SJCRH30 (cell line): ENCODE data around the gene COL28A1. TPM values are rescaled to one million over a fixed set of nuclear protein-coding genes. Genes with fewer than 3 reads are reported as not detected.
A peak's percentile ranks its signal among the peaks of the same experiment; 100 is the strongest.
"Not testable (repeated sequence)": the region's sequence is repeated elsewhere in the genome, so short reads cannot be mapped to it uniquely, and the experiment has no call there.

ENCODE experiments used
- DNase-seq, 2 experiments: peaks; one replicate each; pipeline ENCODE4 v3.0.0-alpha.2; 2015 to 2020
- H3K27ac ChIP-seq: fragments of 250-450 bp; sonication (Bioruptor Pico); 2 replicates; pipeline ENCODE4 v1.5.1; 2020; ENCODE audit warnings: mild to moderate bottlenecking, moderate library complexity
- H3K27me3 ChIP-seq: fragments of 250-450 bp; sonication (Bioruptor Pico); 2 replicates; pipeline ENCODE4 v1.5.1; 2020; ENCODE audit warnings: mild to moderate bottlenecking, moderate library complexity
- H3K36me3 ChIP-seq: fragments of 250-450 bp; sonication (Bioruptor Pico); 2 replicates; pipeline ENCODE4 v1.5.1; 2020; ENCODE audit warnings: mild to moderate bottlenecking, moderate library complexity
- H3K4me1 ChIP-seq: fragments of 250-450 bp; sonication (Bioruptor Pico); 2 replicates; pipeline ENCODE4 v1.5.1; 2020; ENCODE audit warnings: mild to moderate bottlenecking, moderate library complexity
- H3K4me3 ChIP-seq: fragments of 250-450 bp; sonication (Bioruptor Pico); 2 replicates; pipeline ENCODE4 v1.5.1; 2020; ENCODE audit warnings: mild to moderate bottlenecking, moderate library complexity
- H3K9me3 ChIP-seq: fragments of 250-450 bp; sonication (Bioruptor Pico); replicated peaks from 2 replicates; pipeline ENCODE4 v1.5.1; 2020; ENCODE audit warnings: mild to moderate bottlenecking, moderate library complexity
- total RNA-seq: library from RNA; depleted of rRNA; stranded (reverse); fragments of >200 nt; shearing (Covaris generic); gene quantifications from 2 replicates; pipeline ENCODE4 v1.2.3, GENCODE V29; 2014

COL28A1 gene
- total RNA-seq, 1 experiment from 2014 or later: 0.02 TPM

- peak; percentile 87 to 88 for DNase-seq
- H3K4me1 ChIP-seq: peaks cover 11% of the 10 kb centered on the region; the same call in 1 of the 2 replicates
- H3K9me3 ChIP-seq: no peaks in the 10 kb centered on the region
- peak within 1 kb of the TSS; percentile 68 for H3K27ac ChIP-seq
- H3K36me3 ChIP-seq: peaks cover 10% of the 10 kb centered on the region
- H3K27me3 ChIP-seq: no peaks in the 10 kb centered on the region
- peak within 1 kb of the TSS; percentile 91 for H3K4me3 ChIP-seq
Observed at GRCh38 chr7:7566651-7567611, 31.3 kb upstream of the COL28A1 start, which contains the start of gene MIOS. TSS of gene MIOS (plus strand) at chr7:7566884. CDS start at chr7:7572476, 5,592 bp downstream.

DNA sequence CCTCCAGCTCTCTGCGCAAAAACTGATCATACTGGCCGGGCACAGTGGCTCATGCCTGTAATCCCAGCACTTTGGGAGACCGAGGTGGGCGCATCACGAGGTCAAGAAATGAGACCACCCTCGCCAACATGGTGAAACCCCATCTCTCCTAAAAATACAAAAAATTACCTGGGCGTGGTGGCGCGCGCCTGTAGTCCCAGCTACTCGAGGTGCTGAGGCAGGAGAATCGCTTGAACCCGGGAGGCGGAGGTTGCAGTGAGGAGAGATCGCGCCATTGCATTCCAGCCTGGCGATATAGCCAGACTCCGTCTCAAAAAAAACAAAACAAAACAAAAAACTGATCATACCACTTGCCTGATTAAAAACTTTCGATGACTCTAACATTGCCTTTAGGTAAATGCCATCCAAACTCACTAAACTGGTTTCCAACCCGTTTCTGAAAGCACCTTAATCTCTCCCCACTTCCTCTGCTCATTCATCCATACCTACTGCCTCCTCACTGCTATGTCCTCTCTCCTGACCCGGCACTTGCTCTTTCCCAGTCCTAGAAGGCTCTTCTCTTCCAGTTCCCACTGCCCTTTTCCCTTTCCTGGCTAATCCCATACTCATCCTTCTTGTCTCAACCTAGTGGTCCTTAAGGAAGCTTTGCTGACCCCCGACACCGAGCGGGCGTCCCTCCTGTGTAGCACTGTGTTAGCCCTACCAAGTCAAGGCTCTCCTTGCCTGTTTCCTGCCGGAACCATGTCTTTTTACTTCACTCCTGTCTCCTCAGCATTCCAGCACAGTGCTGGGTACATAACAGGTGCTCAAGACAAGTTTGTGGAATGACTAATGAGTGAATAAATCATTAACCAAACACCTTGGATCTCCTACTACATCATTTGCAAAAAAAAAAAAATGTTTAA is 30.3 kb upstream of the COL28A1 start:
- no peak for DNase-seq
- peaks cover 5% of the 10 kb centered on the region; the same call in 1 of the 2 replicates for H3K9me3 ChIP-seq
- H3K27ac ChIP-seq: no peak overlapping the region; the same call in 1 of the 2 replicates
- H3K27me3 ChIP-seq: no peaks in the 10 kb centered on the region
- H3K4me1 ChIP-seq: peaks cover 11% of the 10 kb centered on the region; the same call in 1 of the 2 replicates
- H3K36me3 ChIP-seq: peaks cover 4% of the 10 kb centered on the region; the same call in 1 of the 2 replicates
- peak overlapping the region; percentile 91 for H3K4me3 ChIP-seq

- Histone ChIP-seq H3K27ac (no peak overlapping the region), H3K9me3 (peaks cover 5% of the 10 kb centered on the region; the same call in 1 of the 2 replicates), H3K4me1 (peaks cover 11% of the 10 kb centered on the region; the same call in 1 of the 2 replicates), H3K36me3 (no peaks in the 10 kb centered on the region), H3K4me3 (no peak overlapping the region), H3K27me3 (no peaks in the 10 kb centered on the region)
- DNase-seq: no peak
Observed at GRCh38 chr7:7565018-7565680, 29.5 kb upstream of the COL28A1 start.

DNA sequence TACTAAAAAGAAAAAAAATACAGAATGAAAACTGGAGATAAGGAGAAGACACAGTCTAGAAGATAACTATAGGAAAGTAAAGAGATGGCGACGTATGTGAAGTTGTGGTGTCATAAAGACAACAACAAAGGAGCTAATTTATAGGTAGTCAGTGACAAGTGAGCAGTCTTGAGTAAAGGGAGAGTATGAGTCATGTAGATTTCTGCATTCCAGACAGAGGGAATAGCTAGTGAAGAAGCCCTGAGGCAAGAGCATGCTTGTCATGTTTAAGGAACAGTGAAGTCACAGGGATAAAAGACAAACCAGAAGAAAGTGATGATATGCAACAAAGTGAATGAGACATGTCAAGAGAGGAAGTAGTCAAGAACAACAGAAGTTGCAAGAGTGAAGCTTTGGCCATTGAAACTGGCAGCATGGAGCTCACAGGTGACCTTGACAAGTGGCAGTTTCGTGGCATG is 28.7 kb upstream of the COL28A1 start:
- DNase-seq: no peak
- Histone ChIP-seq H3K27me3 (no peaks in the 10 kb centered on the region), H3K36me3 (no peaks in the 10 kb centered on the region), H3K9me3 (peaks cover 5% of the 10 kb centered on the region; the same call in 1 of the 2 replicates), H3K4me3 (no peak overlapping the region), H3K27ac (no peak overlapping the region), H3K4me1 (peaks cover 11% of the 10 kb centered on the region; the same call in 1 of the 2 replicates)

- no peak for DNase-seq
- H3K27me3 ChIP-seq: no peaks in the 10 kb centered on the region
- no peak overlapping the region for H3K27ac ChIP-seq
Observed at GRCh38 chr7:7563813-7564212, 28.1 kb upstream of the COL28A1 start.

GRCh38 chr7:7563269-7563668 is 27.6 kb upstream of the COL28A1 start:
- H3K4me1 ChIP-seq: peaks cover 7% of the 10 kb centered on the region; the same call in 1 of the 2 replicates
- H3K4me3 ChIP-seq: no peak overlapping the region
- peaks cover 5% of the 10 kb centered on the region; the same call in 1 of the 2 replicates for H3K9me3 ChIP-seq
- DNase-seq: no peak
- no peak overlapping the region for H3K27ac ChIP-seq
- H3K36me3 ChIP-seq: no peaks in the 10 kb centered on the region
- no peaks in the 10 kb centered on the region for H3K27me3 ChIP-seq

More at GRCh38 chr7:7563813-7564212, 28.1 kb upstream of the COL28A1 start:
- no peak overlapping the region for H3K4me3 ChIP-seq
- peaks cover 5% of the 10 kb centered on the region; the same call in 1 of the 2 replicates for H3K9me3 ChIP-seq
- H3K36me3 ChIP-seq: no peaks in the 10 kb centered on the region
- H3K4me1 ChIP-seq: peaks cover 10% of the 10 kb centered on the region; the same call in 1 of the 2 replicates

- Histone ChIP-seq H3K9me3 (peaks cover 5% of the 10 kb centered on the region; the same call in 1 of the 2 replicates), H3K36me3 (no peaks in the 10 kb centered on the region), H3K4me1 (0 out of 2 replicates have a peak, but pooled peaks cover 3% of the 10 kb centered on the region), H3K27me3 (no peaks in the 10 kb centered on the region), H3K4me3 (no peak overlapping the region), H3K27ac (no peak overlapping the region)
- no peak for DNase-seq
Observed at GRCh38 chr7:7562736-7563135, 27.1 kb upstream of the COL28A1 start.

GRCh38 chr7:7561591-7561990 is 25.9 kb upstream of the COL28A1 start:
- not testable (repeated sequence) for H3K36me3 ChIP-seq, H3K9me3 ChIP-seq, H3K27me3 ChIP-seq, DNase-seq, H3K27ac ChIP-seq, H3K4me1 ChIP-seq, H3K4me3 ChIP-seq

DNA sequence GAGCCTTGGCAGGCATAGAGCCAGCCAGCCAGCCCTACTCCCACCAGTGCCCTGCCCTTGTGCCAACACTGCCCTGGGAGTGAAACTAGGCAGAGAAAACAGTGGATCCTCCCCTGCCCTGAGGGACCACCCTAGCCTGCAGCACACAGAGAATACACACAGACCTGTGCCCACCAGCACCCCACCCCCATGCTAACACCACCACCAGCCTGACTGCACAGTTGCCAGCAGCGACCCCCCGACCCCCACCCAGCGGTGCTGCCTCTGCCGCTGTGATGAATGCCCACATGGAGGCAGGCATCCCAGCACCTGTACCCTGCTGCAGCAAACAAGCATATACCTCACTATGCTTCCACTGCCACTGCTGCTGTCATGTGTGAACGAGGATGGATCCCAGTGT is 21.6 kb upstream of the COL28A1 start:
- no peak for DNase-seq
- Histone ChIP-seq H3K36me3 (no peaks in the 10 kb centered on the region), H3K9me3 (peaks cover 5% of the 10 kb centered on the region; the same call in 1 of the 2 replicates), H3K27ac (no peak overlapping the region), H3K27me3 (no peaks in the 10 kb centered on the region), H3K4me3 (no peak overlapping the region), H3K4me1 (peaks cover 20% of the 10 kb centered on the region)

GRCh38 chr7:7556852-7557251 is 21.2 kb upstream of the COL28A1 start:
- Histone ChIP-seq H3K9me3 (peaks cover 5% of the 10 kb centered on the region; the same call in 1 of the 2 replicates), H3K4me3 (no peak overlapping the region), H3K27ac (no peak overlapping the region), H3K27me3 (no peaks in the 10 kb centered on the region), H3K36me3 (no peaks in the 10 kb centered on the region), H3K4me1 (peaks cover 20% of the 10 kb centered on the region)
- DNase-seq: no peak

- Histone ChIP-seq H3K4me3 (peak overlapping the region; percentile 25), H3K27me3 (no peaks in the 10 kb centered on the region), H3K4me1 (peaks cover 20% of the 10 kb centered on the region), H3K36me3 (no peaks in the 10 kb centered on the region), H3K27ac (peak overlapping the region; percentile 47), H3K9me3 (no peaks in the 10 kb centered on the region)
- DNase-seq: peak; percentile 58 to 85
Observed at GRCh38 chr7:7554649-7555575, 19.2 kb upstream of the COL28A1 start.

DNA sequence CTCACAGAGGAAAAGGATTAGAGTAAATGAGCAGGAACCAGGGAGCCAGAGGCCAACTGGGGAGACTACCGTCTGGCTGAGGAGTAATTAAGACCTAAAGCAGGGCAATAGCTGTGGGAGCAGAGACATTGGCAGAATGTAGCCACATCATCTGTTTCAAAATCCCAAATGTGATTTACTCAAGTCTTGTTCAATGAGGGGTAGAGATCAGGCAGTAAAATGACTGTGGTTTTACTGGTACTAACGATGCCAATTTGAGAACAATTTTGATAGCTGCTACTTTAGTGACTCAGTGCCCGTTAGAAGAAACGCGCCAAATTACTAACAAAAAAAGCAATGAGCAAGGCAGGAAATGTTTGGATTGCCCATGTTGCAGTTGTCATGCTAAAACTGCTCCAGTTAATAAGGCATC is 18.4 kb upstream of the COL28A1 start:
- Histone ChIP-seq H3K4me3 (peak overlapping the region; percentile 25), H3K36me3 (no peaks in the 10 kb centered on the region), H3K4me1 (peaks cover 20% of the 10 kb centered on the region), H3K27me3 (no peaks in the 10 kb centered on the region), H3K27ac (peak overlapping the region; percentile 47), H3K9me3 (no peaks in the 10 kb centered on the region)
- DNase-seq: peak; percentile 29 to 63

GRCh38 chr7:7553386-7553785 is 17.7 kb upstream of the COL28A1 start:
- H3K36me3 ChIP-seq: no peaks in the 10 kb centered on the region
- no peak for DNase-seq
- peaks cover 20% of the 10 kb centered on the region for H3K4me1 ChIP-seq
- H3K27ac ChIP-seq: no peak overlapping the region
- H3K27me3 ChIP-seq: no peaks in the 10 kb centered on the region
- H3K4me3 ChIP-seq: no peak overlapping the region
- H3K9me3 ChIP-seq: no peaks in the 10 kb centered on the region
